ENCODE results near the gene EML4. TPM values are rescaled to one million over a fixed set of nuclear protein-coding genes. Genes with fewer than 3 reads are reported as not detected.

The EML4 gene
- total RNA-seq, 1 experiment from 2014 or later = 107 TPM

GRCh38 chr2:42170619-42171395 is 1.7 kb downstream of the EML4 start:
- Histone ChIP-seq H3K9me3 (ENCODE audit: control insufficient read depth, insufficient read depth, low read depth, low read length) (no peaks in the 10 kb centered on the region), H3K27ac (ENCODE audit: low read length) (peak overlapping the region; percentile 94), H3K27me3 (ENCODE audit: control insufficient read depth, insufficient read depth, low read length) (no peaks in the 10 kb centered on the region), H3K4me3 (ENCODE audit: low read depth in 2 of 2, low read length in 2 of 2) (peak overlapping the region; percentile 80 to 90), H3K36me3 (ENCODE audit: control insufficient read depth, insufficient read depth, low read length) (peaks cover 11% of the 10 kb centered on the region), H3K4me1 (ENCODE audit: control insufficient read depth, insufficient read depth, low read length) (peaks cover 41% of the 10 kb centered on the region)
- intact Hi-C loops (cut with micrococcal nuclease; ENCODE audit: unreplicated experiment) (no loop called here), in situ Hi-C loops (cut with HindIII; ENCODE audit: low pct_unique_long_range_greater_than_20kb, low sequenced_read_pairs) (no loop called here)
- POLR2A ChIA-PET = interaction anchor here (0.6 kb wide), 2 partner anchors 19 to 48 kb away, joined by 6 to 7 read pairs; no protein-coding TSS in a partner anchor
- CTCF ChIA-PET = interaction anchor here (0.7 kb wide), 1 partner anchor 492 kb away, joined by 3 read pairs; no protein-coding TSS in a partner anchor
- DNase-seq (ENCODE audit: low read depth, low spot score) = no peak
- BruUV-seq (replicated peaks) = no TSS peak
- ATAC-seq = no peak
- no peak for TF ChIP-seq REST (IDR thresholded peaks at IDR 0.05; ENCODE audit: insufficient read depth in 1 of 2, low read depth in 2 of 2, low read length in 1 of 2)
- no peak for TF ChIP-seq SIN3A (IDR thresholded peaks at IDR 0.05; ENCODE audit: borderline replicate concordance, insufficient read depth, low read depth, low read length)
- no peak for TF ChIP-seq TCF7L2 (IDR thresholded peaks at IDR 0.05; ENCODE audit: low read depth, low read length)
- TF ChIP-seq CTCF (IDR thresholded peaks at IDR 0.05) = no peak
- no peak for TF ChIP-seq POLR2AphosphoS5 (IDR thresholded peaks at IDR 0.05; ENCODE audit: low read depth, low read length)

- intact Hi-C loops (cut with micrococcal nuclease; ENCODE audit: unreplicated experiment) = no loop called here
- Histone ChIP-seq H3K27ac (ENCODE audit: low read length) (peak overlapping the region; percentile 94), H3K9me3 (ENCODE audit: control insufficient read depth, insufficient read depth, low read depth, low read length) (no peaks in the 10 kb centered on the region), H3K36me3 (ENCODE audit: control insufficient read depth, insufficient read depth, low read length) (peaks cover 11% of the 10 kb centered on the region), H3K27me3 (ENCODE audit: control insufficient read depth, insufficient read depth, low read length) (no peaks in the 10 kb centered on the region), H3K4me1 (ENCODE audit: control insufficient read depth, insufficient read depth, low read length) (peaks cover 44% of the 10 kb centered on the region), H3K4me3 (ENCODE audit: low read depth in 2 of 2, low read length in 2 of 2) (peak overlapping the region; percentile 80 to 90)
- CTCF ChIA-PET = interaction anchor here (0.7 kb wide), 1 partner anchor 491 kb away, joined by 3 read pairs; no protein-coding TSS in a partner anchor
- TF ChIP-seq CTCF (IDR thresholded peaks at IDR 0.05) = no peak
- TF ChIP-seq POLR2AphosphoS5 (IDR thresholded peaks at IDR 0.05; ENCODE audit: low read depth, low read length) = no peak
- no peak for TF ChIP-seq REST (IDR thresholded peaks at IDR 0.05; ENCODE audit: insufficient read depth in 1 of 2, low read depth in 2 of 2, low read length in 1 of 2)
- no peak for TF ChIP-seq TCF7L2 (IDR thresholded peaks at IDR 0.05; ENCODE audit: low read depth, low read length)
- no peak for TF ChIP-seq SIN3A (IDR thresholded peaks at IDR 0.05; ENCODE audit: borderline replicate concordance, insufficient read depth, low read depth, low read length)
- TSS peak; percentile 65 for BruUV-seq (replicated peaks)
- POLR2A ChIA-PET = interaction anchor here (0.6 kb wide), 2 partner anchors 19 to 39 kb away, joined by 3 to 6 read pairs; no protein-coding TSS in a partner anchor
- in situ Hi-C loops (cut with HindIII; ENCODE audit: low pct_unique_long_range_greater_than_20kb, low sequenced_read_pairs) = no loop called here
- ATAC-seq (no peak), DNase-seq (ENCODE audit: low read depth, low spot score) (no peak)
Observed at GRCh38 chr2:42171396-42171980, 2.3 kb downstream of the EML4 start.

Measured in Panc1 (cell line).